HS-5 (cell line): ENCODE data around the gene AATK.

Experiments
- DNase-seq: peaks from one replicate; pipeline ENCODE4 v3.0.0-alpha.2; 2012; ENCODE audit warnings: low read depth

The AATK gene

GRCh38 chr17:81069135-81069645 is 96.8 kb downstream of the AATK start:
- DNase-seq, result no peak

- no peak for DNase-seq
These were observed 97.4 kb downstream of the AATK start for GRCh38 chr17:81068411-81069134.

GRCh38 chr17:81067391-81067811 is 98.6 kb downstream of the AATK start:
- DNase-seq, result no peak
